Smooth muscle cell (in vitro differentiated cells): Measurements from ENCODE around the gene SIVA1. TPM values are rescaled to one million over a fixed set of nuclear protein-coding genes. Genes with fewer than 3 reads are reported as not detected.

Experiments
- DNase-seq: peaks from one replicate; lab custom pipeline; 2025; ENCODE audit not compliant: unreplicated experiment; lab: John Stamatoyannopoulos, UW
- H2AFZ ChIP-seq: fragments of 200-600 bp; sonication (generic); 2 replicates; pipeline ENCODE4 v1.6.0; 2016; ENCODE audit warnings: antibody characterized with exemption, low read depth, mild to moderate bottlenecking
- H3F3A ChIP-seq: fragments of 200-600 bp; sonication (generic); 2 replicates; pipeline ENCODE4 v1.6.0; 2017; ENCODE audit warnings: antibody characterized with exemption, low read depth
- H3K27ac ChIP-seq: fragments of 200-600 bp; sonication (generic); 2 replicates; pipeline ENCODE4 v1.5.1; 2016; ENCODE audit warnings: low read depth, mild to moderate bottlenecking
- H3K27me3 ChIP-seq: fragments of 200-600 bp; sonication (generic); 2 replicates; pipeline ENCODE4 v1.6.1; 2016; ENCODE audit warnings: low read depth, mild to moderate bottlenecking
- H3K36me3 ChIP-seq: fragments of 200-600 bp; sonication (generic); 2 replicates; pipeline ENCODE4 v1.5.1; 2016; ENCODE audit warnings: low read depth
- H3K4me1 ChIP-seq: fragments of 200-600 bp; sonication (generic); 2 replicates; pipeline ENCODE4 v1.5.1; 2016; ENCODE audit warnings: low read depth
- H3K4me2 ChIP-seq: fragments of 200-600 bp; sonication (generic); 2 replicates; pipeline ENCODE4 v1.6.0; 2016; ENCODE audit warnings: mild to moderate bottlenecking
- H3K4me3 ChIP-seq: fragments of 200-600 bp; sonication (generic); 2 replicates; pipeline ENCODE4 v1.5.1; 2016; ENCODE audit warnings: mild to moderate bottlenecking
- H3K79me2 ChIP-seq: fragments of 200-600 bp; sonication (generic); 2 replicates; pipeline ENCODE4 v1.6.0; 2016; ENCODE audit warnings: low read depth, mild to moderate bottlenecking
- H3K9ac ChIP-seq: fragments of 200-600 bp; sonication (generic); 2 replicates; pipeline ENCODE4 v1.6.0; 2016; ENCODE audit warnings: low read depth
- H3K9me3 ChIP-seq: fragments of 200-600 bp; sonication (generic); replicated peaks from 2 replicates; pipeline ENCODE4 v1.5.1; 2016; ENCODE audit warnings: low read depth
- H4K20me1 ChIP-seq: fragments of 200-600 bp; sonication (generic); 2 replicates; pipeline ENCODE4 v1.6.0; 2016; ENCODE audit warnings: low read depth
- whole genome bisulfite sequencing: methylation state at CpG from one replicate; pipeline ENCODE4 v1.1.7; 2016; ENCODE audit warnings: low lambda C conversion rate; 5-methylcytosine and 5-hydroxymethylcytosine counted together
- polyA plus RNA-seq: library from polyadenylated mRNA; unstranded; fragments of >200 nt; fragmentation: Nextera tagmentation; extraction: Ambion mirVana; gene quantifications from 2 replicates; pipeline ENCODE4 v1.2.1, GENCODE V29; 2016
- total RNA-seq: library from RNA; depleted of rRNA; stranded (reverse); fragments of >200 nt; gene quantifications from 2 replicates; pipeline ENCODE4 v1.2.3, GENCODE V29; 2014
- TF ChIP-seq, protein P1 (sequence below): fragments of 200-600 bp; sonication (generic); IDR thresholded peaks from 2 replicates; pipeline ENCODE4 v1.5.1; 2017; ENCODE audit warnings: borderline replicate concordance, mild to moderate bottlenecking, antibody characterized with exemption; ENCODE audit not compliant: insufficient read depth, poor library complexity, severe bottlenecking

Gene SIVA1
- 78.5 and 155 TPM in 2 replicates for total RNA-seq
- polyA plus RNA-seq, result 118 and 133 TPM in 2 replicates

- WGBS, result under 1% methylated on average over 51 of the region's 95 CpGs
- peaks cover 34% of the 10 kb centered on the region for H3K79me2 ChIP-seq
- H3F3A ChIP-seq, result no peaks in the 10 kb centered on the region
- peaks cover 7% of the 10 kb centered on the region for H3K4me1 ChIP-seq
- no peaks in the 10 kb centered on the region for H3K36me3 ChIP-seq
- peak within 1 kb of the TSS; percentile 99 for H3K9ac ChIP-seq
- H3K4me3 ChIP-seq, result peak within 1 kb of the TSS; percentile 71
- H3K27ac ChIP-seq, result peak within 1 kb of the TSS; percentile 83
- H3K4me2 ChIP-seq, result peak within 1 kb of the TSS; percentile 95
- TF ChIP-seq, protein P1, sequence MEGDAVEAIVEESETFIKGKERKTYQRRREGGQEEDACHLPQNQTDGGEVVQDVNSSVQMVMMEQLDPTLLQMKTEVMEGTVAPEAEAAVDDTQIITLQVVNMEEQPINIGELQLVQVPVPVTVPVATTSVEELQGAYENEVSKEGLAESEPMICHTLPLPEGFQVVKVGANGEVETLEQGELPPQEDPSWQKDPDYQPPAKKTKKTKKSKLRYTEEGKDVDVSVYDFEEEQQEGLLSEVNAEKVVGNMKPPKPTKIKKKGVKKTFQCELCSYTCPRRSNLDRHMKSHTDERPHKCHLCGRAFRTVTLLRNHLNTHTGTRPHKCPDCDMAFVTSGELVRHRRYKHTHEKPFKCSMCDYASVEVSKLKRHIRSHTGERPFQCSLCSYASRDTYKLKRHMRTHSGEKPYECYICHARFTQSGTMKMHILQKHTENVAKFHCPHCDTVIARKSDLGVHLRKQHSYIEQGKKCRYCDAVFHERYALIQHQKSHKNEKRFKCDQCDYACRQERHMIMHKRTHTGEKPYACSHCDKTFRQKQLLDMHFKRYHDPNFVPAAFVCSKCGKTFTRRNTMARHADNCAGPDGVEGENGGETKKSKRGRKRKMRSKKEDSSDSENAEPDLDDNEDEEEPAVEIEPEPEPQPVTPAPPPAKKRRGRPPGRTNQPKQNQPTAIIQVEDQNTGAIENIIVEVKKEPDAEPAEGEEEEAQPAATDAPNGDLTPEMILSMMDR, result no peak
- peak within 1 kb of the TSS; percentile 87 for H2AFZ ChIP-seq
- H3K9me3 ChIP-seq, result no peaks in the 10 kb centered on the region
- H3K27me3 ChIP-seq, result no peaks in the 10 kb centered on the region
- peaks cover 44% of the 10 kb centered on the region for H4K20me1 ChIP-seq
- peak; percentile 97 for DNase-seq
These were observed at the start of gene SIVA1 for GRCh38 chr14:104752735-104753527. Gene SIVA1 (plus strand): TSS chr14:104753147. CDS start chr14:104753202, 55 bp downstream.

- Histone ChIP-seq H2AFZ (no peak overlapping the region), H3F3A (no peaks in the 10 kb centered on the region), H3K9ac (no peak overlapping the region), H3K9me3 (no peaks in the 10 kb centered on the region), H3K4me3 (no peak overlapping the region), H3K4me2 (no peak overlapping the region), H3K27ac (no peak overlapping the region), H3K36me3 (peaks cover 10% of the 10 kb centered on the region), H3K79me2 (peaks cover 5% of the 10 kb centered on the region), H4K20me1 (peaks cover 43% of the 10 kb centered on the region), H3K4me1 (no peaks in the 10 kb centered on the region), H3K27me3 (no peaks in the 10 kb centered on the region)
- DNase-seq, result no peak
- 98% methylated on average over 28 of the region's 28 CpGs for WGBS
- TF ChIP-seq, protein P1, result no peak
These were observed 49.7 kb upstream of the SIVA1 start for GRCh38 chr14:104703269-104703668.

DNA sequence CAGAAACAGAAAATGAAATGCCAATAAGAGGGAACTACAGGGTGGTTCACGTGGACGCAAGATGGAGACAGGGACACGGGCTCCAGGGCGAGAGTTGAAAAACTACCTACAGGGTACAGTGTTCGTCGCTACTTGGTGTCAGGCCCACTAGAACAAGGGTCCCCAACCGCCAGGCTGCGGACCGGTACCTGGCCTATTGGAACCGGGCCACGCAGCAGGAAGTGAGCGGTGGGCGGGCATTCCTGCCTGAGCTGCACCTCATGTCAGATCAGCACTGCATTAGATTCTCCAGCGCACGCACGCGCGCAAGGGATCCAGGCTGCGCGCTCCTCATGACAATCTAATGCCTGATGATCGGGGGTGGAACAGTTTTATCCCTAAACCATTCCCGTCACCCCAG, 48.7 kb upstream of the SIVA1 start:
- H3K4me2 ChIP-seq, result no peak overlapping the region
- peaks cover 10% of the 10 kb centered on the region for H3K36me3 ChIP-seq
- peaks cover 2% of the 10 kb centered on the region for H3K79me2 ChIP-seq
- WGBS, result over 99% methylated on average over 22 of the region's 22 CpGs
- H3K27me3 ChIP-seq, result no peaks in the 10 kb centered on the region
- DNase-seq, result no peak
- no peak overlapping the region for H3K4me3 ChIP-seq
- TF ChIP-seq, protein P1, result no peak
- H2AFZ ChIP-seq, result no peak overlapping the region
- no peaks in the 10 kb centered on the region for H3K4me1 ChIP-seq
- H3F3A ChIP-seq, result no peaks in the 10 kb centered on the region
- H3K27ac ChIP-seq, result no peak overlapping the region
- no peak overlapping the region for H3K9ac ChIP-seq
- H3K9me3 ChIP-seq, result no peaks in the 10 kb centered on the region
- H4K20me1 ChIP-seq, result peaks cover 33% of the 10 kb centered on the region
